Peyer's patch (tissue), 4 donors: ENCODE measurements around the gene LRRIQ4. TPM values are rescaled to one million over a fixed set of nuclear protein-coding genes. Genes with fewer than 3 reads are reported as not detected.

ENCODE experiments used
- DNase-seq, 3 donors: peaks; one replicate each; pipeline ENCODE4 v3.0.0-alpha.2; 2017 to 2019
- H3K27ac ChIP-seq, 4 donors: fragments of 200-600 bp; sonication (generic); one replicate each; pipeline ENCODE4 v1.5.1; 2016 to 2019
- H3K27me3 ChIP-seq, 2 donors: fragments of 200-600 bp; sonication (generic); one replicate each; pipeline ENCODE4 v1.5.1; 2019
- H3K36me3 ChIP-seq, 3 donors: fragments of 200-600 bp; sonication (generic); one replicate each; pipeline ENCODE4 v1.5.1; 2016 to 2019
- H3K4me1 ChIP-seq, 4 donors: fragments of 200-600 bp; sonication (generic); one replicate each; pipeline ENCODE4 v1.5.1; 2016 to 2019
- H3K4me3 ChIP-seq, 4 donors: fragments of 200-600 bp; sonication (generic); 1 replicate in 3 of 4; 2 replicates in 1 of 4; pipeline ENCODE4 v1.5.1; 2016 to 2019; ENCODE audit warnings: mild to moderate bottlenecking in 1 of 4
- H3K9me3 ChIP-seq, 4 donors: fragments of 200-600 bp; sonication (generic); one replicate each; pipeline ENCODE4 v1.5.1; 2016 to 2019; ENCODE audit warnings: mild to moderate bottlenecking in 1 of 4
- CTCF ChIP-seq, 6 experiments: fragments of 450-650 bp in 4 of 6; fragments of 200-600 bp in 2 of 6; sonication (generic) in 1 of 6; IDR thresholded peaks; one replicate each; pipeline ENCODE4 v1.5.1; 2017 to 2019; ENCODE audit warnings: antibody characterized with exemption in 6 of 6, mild to moderate bottlenecking in 3 of 6, moderate library complexity in 1 of 6
- POLR2A ChIP-seq, 2 donors: fragments of 450-650 bp; IDR thresholded peaks; one replicate each; pipeline ENCODE4 v1.5.1; 2017; ENCODE audit warnings: antibody characterized with exemption in 2 of 2, mild to moderate bottlenecking in 2 of 2, moderate library complexity in 2 of 2
- total RNA-seq, 4 donors: library from RNA; depleted of rRNA; stranded (reverse); fragments of >200 nt; gene quantifications; one replicate each; pipeline ENCODE4 v1.1.0, GENCODE V29; 2016

Gene LRRIQ4
- total RNA-seq = not detected

GRCh38 chr3:169812332-169813235 lies at the start of gene LRRIQ4, which contains the start of gene LRRC34:
Gene LRRIQ4, plus strand, starts transcription at chr3:169812870. Its CDS starts 9,052 bp downstream, at chr3:169821922.
Gene LRRC34, minus strand, starts transcription at chr3:169812904. Its CDS starts 356 bp downstream, at chr3:169812548.
- Histone ChIP-seq H3K4me1 (peaks cover 0 to 9% (median 0%) of the 10 kb centered on the region in 4 donors), H3K27me3 (no peaks in the 10 kb centered on the region), H3K9me3 (peaks cover 0 to 5% (median 0%) of the 10 kb centered on the region in 4 donors), H3K27ac (peak within 1 kb of the TSS; percentile 30 to 74 (median 52)), H3K4me3 (peak within 1 kb of the TSS; percentile 36 to 67 (median 54)), H3K36me3 (no peaks in the 10 kb centered on the region)
- TF ChIP-seq CTCF (IDR thresholded peaks at IDR 0.05) (peak in 1 of 6 experiments; percentile 7), POLR2A (IDR thresholded peaks at IDR 0.05) (no peak)
- DNase-seq = peak; percentile 73 to 93 (median 87)

GRCh38 chr3:169764312-169764881 lies 48.3 kb upstream of the LRRIQ4 start:
- Histone ChIP-seq H3K4me1 (peaks cover 0 to 7% (median 0%) of the 10 kb centered on the region in 4 donors), H3K27ac (peak overlapping the region; percentile 97 to 99 (median 98)), H3K9me3 (no peaks in the 10 kb centered on the region), H3K36me3 (no peaks in the 10 kb centered on the region), H3K4me3 (peak overlapping the region; percentile 82 to 91 (median 84)), H3K27me3 (no peaks in the 10 kb centered on the region)
- DNase-seq = peak; percentile 56 to 79 (median 79)
- peak in 1 of 6 experiments; percentile 4 for TF ChIP-seq CTCF (IDR thresholded peaks at IDR 0.05)
- TF ChIP-seq POLR2A (IDR thresholded peaks at IDR 0.05) = no peak

GRCh38 chr3:169764882-169765612 lies 47.6 kb upstream of the LRRIQ4 start, which contains the start of gene TERC:
Gene TERC, minus strand, starts transcription at chr3:169765060.
- peak within 1 kb of the TSS; percentile 97 to 99 (median 98) for H3K27ac ChIP-seq
- DNase-seq = peak; percentile 92 to 97 (median 93)
- H3K9me3 ChIP-seq = no peaks in the 10 kb centered on the region
- TF ChIP-seq CTCF (IDR thresholded peaks at IDR 0.05) = peak in 2 of 6 experiments; percentile 1 to 4
- peak; percentile 98 for TF ChIP-seq POLR2A (IDR thresholded peaks at IDR 0.05)
- peak within 1 kb of the TSS; percentile 82 to 91 (median 84) for H3K4me3 ChIP-seq
- peaks cover 0 to 7% (median 2%) of the 10 kb centered on the region in 4 donors for H3K4me1 ChIP-seq
- H3K36me3 ChIP-seq = no peaks in the 10 kb centered on the region
- H3K27me3 ChIP-seq = no peaks in the 10 kb centered on the region

GRCh38 chr3:169769287-169770181 lies 43.1 kb upstream of the LRRIQ4 start, which contains the start of gene ACTRT3:
Gene ACTRT3, minus strand, starts transcription at chr3:169769561. Its CDS starts 41 bp downstream, at chr3:169769520.
- Histone ChIP-seq H3K4me1 (peaks cover 0 to 8% (median 4%) of the 10 kb centered on the region in 4 donors), H3K36me3 (peaks cover 0 to under 1% (median 0%) of the 10 kb centered on the region in 3 donors), H3K27me3 (no peaks in the 10 kb centered on the region), H3K27ac (peak within 1 kb of the TSS; percentile 79 to 92 (median 86)), H3K4me3 (peak within 1 kb of the TSS; percentile 62 to 74 (median 68)), H3K9me3 (no peaks in the 10 kb centered on the region)
- DNase-seq = peak; percentile 51 to 88 (median 84)
- TF ChIP-seq POLR2A (IDR thresholded peaks at IDR 0.05) (peak; percentile 53 to 65), CTCF (IDR thresholded peaks at IDR 0.05) (peak in 2 of 6 experiments; percentile 12 to 19)
